ENCODE data around the gene PDE3B. TPM values are rescaled to one million over a fixed set of nuclear protein-coding genes. Genes with fewer than 3 reads are reported as not detected.
A peak's percentile ranks its signal among the peaks of the same experiment; 100 is the strongest.

Gene PDE3B
- total and polyA plus RNA-seq, 2 of the 4 experiments (the other 2 are of a cell fraction): 0.21 to 1.3 TPM

- CTCF ChIA-PET: interaction anchor here (0.6 to 1.3 kb wide), 3 partner anchors 26 to 233 kb away, joined by 3 to 4 read pairs (median 3); no protein-coding TSS in a partner anchor
- H4K8ac ChIP-seq (ENCODE audit: low read depth in 2 of 2, low read length in 2 of 2): no peak overlapping the region
- peak overlapping the region; percentile 81 for H3K4me2 ChIP-seq (ENCODE audit: low read depth, low read length)
- H2AFZ ChIP-seq (replicated peaks; ENCODE audit: low read length, poor library complexity): peak overlapping the region; percentile 83
- DNase-seq: peak; percentile 10
- BruUV-seq (replicated peaks): no TSS peak
- H4K91ac ChIP-seq (ENCODE audit: insufficient read depth, low read depth, low read length): no peak overlapping the region
- no peak overlapping the region for H3K23ac ChIP-seq (ENCODE audit: low read depth, low read length)
- no peak overlapping the region for H3K9ac ChIP-seq (ENCODE audit: low read depth, low read length)
- H3K14ac ChIP-seq (replicated peaks; ENCODE audit: low read depth, low read length): no peak overlapping the region
- no peaks in the 10 kb centered on the region for H3K9me3 ChIP-seq (ENCODE audit: control insufficient read depth, insufficient read depth, low read length)
- ATAC-seq (ENCODE audit: low read depth): peak; percentile 55
- H3K18ac ChIP-seq (ENCODE audit: low read depth, low read length): no peak overlapping the region
- POLR2A ChIA-PET (ENCODE audit: unreplicated experiment): no interaction called here
- no peaks in the 10 kb centered on the region for H3K9me1 ChIP-seq (ENCODE audit: insufficient read depth, low read length)
- H3K4me1 ChIP-seq (ENCODE audit: control insufficient read depth, insufficient read depth, low read length): no peaks in the 10 kb centered on the region
- intact Hi-C loops (cut with micrococcal nuclease): loop anchor here (2.0 to 10.0 kb wide), 3 partner anchors 261 to 383 kb away; partner anchors contain the start of genes PDE3B and PSMA1
- no peak overlapping the region for H4K5ac ChIP-seq (ENCODE audit: low read depth, low read length)
- no peak overlapping the region for H2BK15ac ChIP-seq (ENCODE audit: low read depth, low read length)
- WGBS, 2 experiments (ENCODE audit: extremely low coverage in 2 of 2, insufficient read length in 1 of 2): 14% methylated on average over 32 of the region's 58 CpGs; no CpG with 5 or more reads in 1 of the 2 experiments
- H2AK9ac ChIP-seq (replicated peaks; ENCODE audit: low read depth, low read length, poor library complexity): peak overlapping the region; percentile 10
- no peak overlapping the region for H3K56ac ChIP-seq (ENCODE audit: extremely low read depth, insufficient read depth, low read length)
- no peak overlapping the region for H2BK120ac ChIP-seq (ENCODE audit: low read depth, low read length)
- no peaks in the 10 kb centered on the region for H3K36me3 ChIP-seq (ENCODE audit: control insufficient read depth, insufficient read depth, low read length)
- no peak overlapping the region for H2BK20ac ChIP-seq (ENCODE audit: low read depth, low read length)
- H3K27ac ChIP-seq (ENCODE audit: insufficient read depth, low read length): no peak overlapping the region
- no peak overlapping the region for H2AK5ac ChIP-seq (ENCODE audit: low read depth, low read length)
- H3K79me1 ChIP-seq (ENCODE audit: low read depth in 1 of 2, low read length in 2 of 2): no peaks in the 10 kb centered on the region
- no peak overlapping the region for H3K4ac ChIP-seq (ENCODE audit: low read depth, low read length)
- no peak overlapping the region for H2BK5ac ChIP-seq (ENCODE audit: low read depth, low read length, poor library complexity, severe bottlenecking)
- in situ Hi-C loops (cut with MboI; ENCODE audit: low sequenced_read_pairs): loop anchor here (5.0 kb wide), 1 partner anchor 113 kb away; no protein-coding TSS in a partner anchor
- H3K27me3 ChIP-seq (ENCODE audit: control insufficient read depth, insufficient read depth, low read length): no peaks in the 10 kb centered on the region; the same call in 1 of the 2 replicates
- TF ChIP-seq CTCF (conservative IDR thresholded peaks at IDR 0.05; ENCODE audit: low read depth, low read length): peak; percentile 28; the same call in 1 of the 2 replicates
- no peak for TF ChIP-seq MAZ (IDR thresholded peaks at IDR 0.05; ENCODE audit: borderline replicate concordance, low read depth, low read length)
- TF ChIP-seq MAFK (IDR thresholded peaks at IDR 0.05; ENCODE audit: low read depth, low read length): no peak
- no peak for TF ChIP-seq BHLHE40 (IDR thresholded peaks at IDR 0.05; ENCODE audit: low read depth, low read length)
- no peak for TF ChIP-seq RCOR1 (IDR thresholded peaks at IDR 0.05; ENCODE audit: insufficient replicate concordance, low read length)
- dilution Hi-C loops (cut with HindIII; ENCODE audit: low sequenced_read_pairs, unreplicated experiment): no loop called here
- peak overlapping the region; percentile 40 for H3K4me3 ChIP-seq (ENCODE audit: insufficient read depth, low read depth, low read length)
- no peaks in the 10 kb centered on the region for H4K20me1 ChIP-seq (ENCODE audit: insufficient read depth, low read length)
These were observed 261.8 kb downstream of the PDE3B start for GRCh38 chr11:14905104-14906033.

Data from IMR-90 (cell line).